ENCODE results near the gene FSIP1. TPM values are rescaled to one million over a fixed set of nuclear protein-coding genes. Genes with fewer than 3 reads are reported as not detected.
"Not testable (repeated sequence)": the region's sequence is repeated elsewhere in the genome, so short reads cannot be mapped to it uniquely, and the experiment has no call there.

Gene FSIP1
- total RNA-seq, 3 donors from 2014 or later = 4.1 to 12.1 (median 5.1) TPM

GRCh38 chr15:39820050-39820602 is 37.5 kb upstream of the FSIP1 start:
- TF ChIP-seq CTCF (IDR thresholded peaks at IDR 0.05) = no peak
- DNase-seq (no peak), ATAC-seq (no peak)
- intact Hi-C loops (cut with DNase I, micrococcal nuclease) = no loop called here
- Histone ChIP-seq H3K36me3 (ENCODE audit: low read depth) (no peaks in the 10 kb centered on the region), H3K9me3 (no peaks in the 10 kb centered on the region), H3K4me1 (ENCODE audit: low read depth) (no peaks in the 10 kb centered on the region), H3K4me3 (no peak overlapping the region)

GRCh38 chr15:39819533-39819932 is 36.9 kb upstream of the FSIP1 start:
- Histone ChIP-seq H3K9me3 (no peaks in the 10 kb centered on the region), H3K4me1 (ENCODE audit: low read depth) (no peaks in the 10 kb centered on the region), H3K4me3 (no peak overlapping the region), H3K36me3 (ENCODE audit: low read depth) (no peaks in the 10 kb centered on the region)
- DNase-seq = no peak
- intact Hi-C loops (cut with DNase I, micrococcal nuclease) = no loop called here
- ATAC-seq = no peak
- no peak for TF ChIP-seq CTCF (IDR thresholded peaks at IDR 0.05)

- Histone ChIP-seq H3K4me1 (ENCODE audit: low read depth) (no peaks in the 10 kb centered on the region), H3K36me3 (ENCODE audit: low read depth) (no peaks in the 10 kb centered on the region), H3K9me3 (no peaks in the 10 kb centered on the region), H3K4me3 (no peak overlapping the region)
- DNase-seq (no peak), ATAC-seq (no peak)
- TF ChIP-seq CTCF (IDR thresholded peaks at IDR 0.05) = no peak
- intact Hi-C loops (cut with DNase I, micrococcal nuclease) = no loop called here
Measured at GRCh38 chr15:39817892-39818291, 35.3 kb upstream of the FSIP1 start.

- no peak for TF ChIP-seq CTCF (IDR thresholded peaks at IDR 0.05)
- DNase-seq (no peak), ATAC-seq (no peak)
- Histone ChIP-seq H3K36me3 (ENCODE audit: low read depth) (no peaks in the 10 kb centered on the region), H3K9me3 (no peaks in the 10 kb centered on the region), H3K4me3 (no peak overlapping the region), H3K4me1 (ENCODE audit: low read depth) (no peaks in the 10 kb centered on the region)
- intact Hi-C loops (cut with DNase I, micrococcal nuclease) = no loop called here
Measured at GRCh38 chr15:39814489-39814888, 31.8 kb upstream of the FSIP1 start.

- H3K9me3 ChIP-seq; ATAC-seq; H3K36me3 ChIP-seq (ENCODE audit: low read depth); intact Hi-C loops (cut with DNase I, micrococcal nuclease); DNase-seq; H3K4me3 ChIP-seq; H3K4me1 ChIP-seq (ENCODE audit: low read depth): not testable (repeated sequence)
Measured at GRCh38 chr15:39812651-39813050, 30.0 kb upstream of the FSIP1 start.

GRCh38 chr15:39808909-39809308 is 26.3 kb upstream of the FSIP1 start:
- Histone ChIP-seq H3K4me3 (no peak overlapping the region), H3K36me3 (ENCODE audit: low read depth) (no peaks in the 10 kb centered on the region), H3K4me1 (ENCODE audit: low read depth) (no peaks in the 10 kb centered on the region), H3K9me3 (no peaks in the 10 kb centered on the region)
- intact Hi-C loops (cut with DNase I, micrococcal nuclease) = no loop called here
- TF ChIP-seq CTCF (IDR thresholded peaks at IDR 0.05) = no peak
- DNase-seq = no peak
- no peak for ATAC-seq

All from mucosa of descending colon (tissue), 3 donors.